ENCODE results near the gene WBP11. TPM values are rescaled to one million over a fixed set of nuclear protein-coding genes. Genes with fewer than 3 reads are reported as not detected.

The WBP11 gene
- total RNA-seq, 1 experiment from 2014 or later = 67.4 TPM

- no peaks in the 10 kb centered on the region for H3K27me3 ChIP-seq (ENCODE audit: insufficient read depth, low read length)
- ATAC-seq (no peak), DNase-seq (ENCODE audit: low read depth, low spot score) (no peak)
- intact Hi-C loops (cut with micrococcal nuclease) = no loop called here
- H3K4me3 ChIP-seq (replicated peaks in 1 of 2; ENCODE audit: low read depth in 1 of 2, low read length in 2 of 2) = no peak overlapping the region
- H3K9ac ChIP-seq (ENCODE audit: low read length) = no peak overlapping the region
- H3K27ac ChIP-seq (ENCODE audit: low read depth, low read length) = no peak overlapping the region
- H3K9me3 ChIP-seq (ENCODE audit: control insufficient read depth in 1 of 2, insufficient read depth in 1 of 2, low read depth in 1 of 2, low read length in 2 of 2) = peaks cover 0 to 2% of the 10 kb centered on the region in 2 experiments; a peak in 2 of 4 replicates
- ChIA-PET CTCF (interaction anchor here (0.6 to 0.8 kb wide), 2 partner anchors 11 to 26 kb away, joined by 3 read pairs; no protein-coding TSS in a partner anchor), POLR2A (no interaction called here), RAD21 (ENCODE audit: low non-redundant PET in 1 of 2, low total read pairs in 2 of 2, uncharacterized antibody in 2 of 2, unreplicated experiment in 2 of 2) (no interaction called here)
- TF ChIP-seq ZBTB33 (IDR thresholded peaks at IDR 0.05; ENCODE audit: extremely low read depth, insufficient replicate concordance, low read length) (no peak), JUND (IDR thresholded peaks at IDR 0.05) (no peak), POLR2A (IDR thresholded peaks at IDR 0.05; ENCODE audit: borderline replicate concordance, extremely low read depth, insufficient read depth, insufficient read length) (no peak), EZH2phosphoT487 (IDR thresholded peaks at IDR 0.05; ENCODE audit: borderline replicate concordance) (no peak), FOSL1 (IDR thresholded peaks at IDR 0.05; ENCODE audit: low read depth) (no peak), CEBPB (IDR thresholded peaks at IDR 0.05; ENCODE audit: low read depth) (no peak), CTCF (IDR thresholded peaks at IDR 0.05 in 2 of 3, conservative IDR thresholded peaks at IDR 0.05 in 1 of 3; ENCODE audit: borderline replicate concordance in 1 of 3, insufficient read depth in 1 of 3, low read depth in 2 of 3, low read length in 2 of 3) (peak in 2 of 3 experiments; percentile 30 to 48; a peak in 4 of 6 replicates), MAX (IDR thresholded peaks at IDR 0.05) (no peak)
- H3K4me1 ChIP-seq (ENCODE audit: control insufficient read depth in 1 of 2, insufficient read depth in 2 of 2, low read length in 2 of 2) = peaks cover 0 to 4% of the 10 kb centered on the region in 2 experiments; a peak in 1 of 4 replicates
- no TSS peak for BruUV-seq (replicated peaks)
- no peaks in the 10 kb centered on the region for H3K79me2 ChIP-seq (ENCODE audit: insufficient read depth, low read length)
- no peak overlapping the region for H3K4me2 ChIP-seq (ENCODE audit: low read length)
- no peaks in the 10 kb centered on the region for H3K36me3 ChIP-seq (ENCODE audit: control insufficient read depth in 1 of 2, insufficient read depth in 2 of 2, low read length in 2 of 2)
- no peak overlapping the region for H2AFZ ChIP-seq (ENCODE audit: low read depth, low read length, poor library complexity, severe bottlenecking)
- no peaks in the 10 kb centered on the region for H4K20me1 ChIP-seq (ENCODE audit: insufficient read depth)
- H3K9me2 ChIP-seq (ENCODE audit: insufficient read depth) = no peaks in the 10 kb centered on the region
Measured at GRCh38 chr12:14756334-14757143, 46.7 kb downstream of the WBP11 start.
